H1 (cell line): ENCODE results near the gene NAA60.

Source experiments
- BRCA1 ChIP-seq: IDR thresholded peaks from 2 replicates; pipeline ENCODE4 v1.6.1; 2012; ENCODE audit warnings: low read depth, low read length, improper control_type of control experiment
- CREB1 ChIP-seq: IDR thresholded peaks from 2 replicates; pipeline ENCODE4 v1.6.1; 2012; ENCODE audit warnings: inconsistent platforms
- EGR1 ChIP-seq: IDR thresholded peaks from 2 replicates; pipeline ENCODE4 v1.6.1; 2011; ENCODE audit warnings: low read depth, low read length, borderline replicate concordance
- PHF8 ChIP-seq: fragments of 200-600 bp; sonication (generic); conservative IDR thresholded peaks from 2 replicates; pipeline ENCODE4 v1.7.1; 2012; ENCODE audit warnings: low read depth, mild to moderate bottlenecking, inconsistent platforms, low read length, moderate library complexity
- POLR2A ChIP-seq, 2 experiments: IDR thresholded peaks; 1 replicate in 1 of 2; 2 replicates in 1 of 2; pipeline ENCODE4 v1.6.1; 2011; ENCODE audit warnings: low read depth in 2 of 2, low read length in 2 of 2, mild to moderate bottlenecking in 2 of 2; ENCODE audit errors: control extremely low read depth in 1 of 2
- POLR2AphosphoS5 ChIP-seq: IDR thresholded peaks from 2 replicates; pipeline ENCODE4 v1.6.1; 2011; ENCODE audit warnings: low read depth, low read length
- TBP ChIP-seq: IDR thresholded peaks from 2 replicates; pipeline ENCODE4 v1.6.1; 2011; ENCODE audit warnings: low read depth, low read length, improper control_type of control experiment
- TF ChIP-seq, protein P1 (sequence below), 3 experiments: IDR thresholded peaks; 1 replicate in 2 of 3; 2 replicates in 1 of 3; pipeline versions ENCODE4 v1.5.1 to v1.6.1; 2011; ENCODE audit warnings: low read length in 3 of 3, mild to moderate bottlenecking in 3 of 3, inconsistent platforms in 2 of 3, low read depth in 1 of 3, moderate library complexity in 1 of 3; ENCODE audit not compliant: insufficient read depth in 1 of 3; ENCODE audit errors: control extremely low read depth in 1 of 3

DNA sequence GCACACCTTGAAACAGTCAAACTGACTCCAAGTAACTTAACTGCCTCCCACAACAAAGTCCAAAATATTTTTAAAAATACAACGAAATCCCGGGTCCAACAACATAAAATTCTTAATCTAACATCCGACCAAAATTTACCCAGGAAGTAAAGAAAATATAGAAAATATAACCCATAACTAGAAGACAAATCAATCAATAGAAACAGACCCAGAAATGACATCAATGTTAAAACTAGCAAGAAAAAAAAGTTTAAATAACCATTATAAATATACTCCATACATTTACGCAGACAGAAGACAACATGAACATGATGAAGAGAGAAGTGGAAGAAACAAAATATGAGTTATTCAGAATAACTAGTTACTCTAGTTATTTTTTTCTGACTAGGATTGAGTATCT is 3.8 kb upstream of the NAA60 start:
- no peak for TF ChIP-seq POLR2AphosphoS5
- TF ChIP-seq, protein P1, sequence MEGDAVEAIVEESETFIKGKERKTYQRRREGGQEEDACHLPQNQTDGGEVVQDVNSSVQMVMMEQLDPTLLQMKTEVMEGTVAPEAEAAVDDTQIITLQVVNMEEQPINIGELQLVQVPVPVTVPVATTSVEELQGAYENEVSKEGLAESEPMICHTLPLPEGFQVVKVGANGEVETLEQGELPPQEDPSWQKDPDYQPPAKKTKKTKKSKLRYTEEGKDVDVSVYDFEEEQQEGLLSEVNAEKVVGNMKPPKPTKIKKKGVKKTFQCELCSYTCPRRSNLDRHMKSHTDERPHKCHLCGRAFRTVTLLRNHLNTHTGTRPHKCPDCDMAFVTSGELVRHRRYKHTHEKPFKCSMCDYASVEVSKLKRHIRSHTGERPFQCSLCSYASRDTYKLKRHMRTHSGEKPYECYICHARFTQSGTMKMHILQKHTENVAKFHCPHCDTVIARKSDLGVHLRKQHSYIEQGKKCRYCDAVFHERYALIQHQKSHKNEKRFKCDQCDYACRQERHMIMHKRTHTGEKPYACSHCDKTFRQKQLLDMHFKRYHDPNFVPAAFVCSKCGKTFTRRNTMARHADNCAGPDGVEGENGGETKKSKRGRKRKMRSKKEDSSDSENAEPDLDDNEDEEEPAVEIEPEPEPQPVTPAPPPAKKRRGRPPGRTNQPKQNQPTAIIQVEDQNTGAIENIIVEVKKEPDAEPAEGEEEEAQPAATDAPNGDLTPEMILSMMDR (IDR thresholded peaks at IDR 0.05; ENCODE audit: control extremely low read depth in 1 of 3, insufficient read depth in 1 of 3, low read depth in 1 of 3, low read length in 3 of 3) = no peak
- TF ChIP-seq POLR2A (IDR thresholded peaks at IDR 0.05; ENCODE audit: control extremely low read depth in 1 of 2, low read depth in 2 of 2, low read length in 2 of 2) = no peak
- no peak for TF ChIP-seq EGR1
- no peak for TF ChIP-seq CREB1
- TF ChIP-seq BRCA1 = no peak
- no peak for TF ChIP-seq TBP
- TF ChIP-seq PHF8 = no peak
